IMR-90 (cell line): Measurements from ENCODE around the gene CREB5. TPM values are rescaled to one million over a fixed set of nuclear protein-coding genes. Genes with fewer than 3 reads are reported as not detected.

Experiments used
- ATAC-seq: fragments of 200-7000 bp; cut with Tn5 transposase; 2 replicates; pipeline ENCODE4 v1.9.1; 2020; ENCODE audit warnings: low read depth, mild to moderate bottlenecking, moderate library complexity
- BruUV-seq: library from RNA; stranded (reverse); fragments of 400-500 nt; replicated peaks from 2 replicates; lab custom pipeline; 2021; lab: Mats Ljungman, UMichigan
- CTCF ChIA-PET: fragments of 300-600 bp; formaldehyde crosslinking; extraction: SDS; loops from one replicate; lab custom pipeline; 2021; ENCODE audit warnings: antibody characterized with exemption; lab: Yijun Ruan, JAX
- POLR2A ChIA-PET: fragments of 300-600 bp; sonication (Branson Sonifier 250); formaldehyde crosslinking; loops from one replicate; lab custom pipeline; 2022; ENCODE audit warnings: antibody characterized with exemption; ENCODE audit not compliant: unreplicated experiment; lab: Charles Lee
- DNase-seq: peaks from one replicate; pipeline ENCODE4 v3.0.0; 2013
- H2AFZ ChIP-seq: replicated peaks from 2 replicates; pipeline ENCODE3; 2013; ENCODE audit warnings: low read length, mild to moderate bottlenecking; ENCODE audit not compliant: poor library complexity
- H2AK5ac ChIP-seq: 2 replicates; pipeline ENCODE4 v1.6.1; 2013; ENCODE audit warnings: low read depth, low read length, inconsistent platforms
- H2AK9ac ChIP-seq: replicated peaks from 2 replicates; pipeline ENCODE3; 2013; ENCODE audit warnings: mild to moderate bottlenecking, low read depth, low read length, moderate library complexity; ENCODE audit not compliant: poor library complexity
- H2BK120ac ChIP-seq: 2 replicates; pipeline ENCODE4 v1.6.1; 2013; ENCODE audit warnings: low read depth, low read length, inconsistent platforms
- H2BK15ac ChIP-seq: 3 replicates; pipeline ENCODE4 v1.6.1; 2013; ENCODE audit warnings: low read depth, low read length, inconsistent platforms
- H2BK20ac ChIP-seq: 2 replicates; pipeline ENCODE4 v1.6.1; 2013; ENCODE audit warnings: low read depth, mild to moderate bottlenecking, inconsistent platforms, low read length, moderate library complexity
- H2BK5ac ChIP-seq: 2 replicates; pipeline ENCODE4 v1.6.1; 2013; ENCODE audit warnings: mild to moderate bottlenecking, low read depth, low read length, inconsistent platforms; ENCODE audit not compliant: poor library complexity, severe bottlenecking
- H3K14ac ChIP-seq: replicated peaks from 2 replicates; pipeline ENCODE4 v1.6.1; 2013; ENCODE audit warnings: low read depth, low read length, inconsistent platforms
- H3K18ac ChIP-seq: 2 replicates; pipeline ENCODE4 v1.6.1; 2013; ENCODE audit warnings: low read depth, low read length, control low read depth
- H3K23ac ChIP-seq: 2 replicates; pipeline ENCODE4 v1.6.1; 2013; ENCODE audit warnings: low read depth, low read length, inconsistent platforms
- H3K27ac ChIP-seq: 2 replicates; pipeline ENCODE4 v1.5.1; 2013; ENCODE audit warnings: mild to moderate bottlenecking, control low read depth, low read length; ENCODE audit not compliant: insufficient read depth
- H3K27me3 ChIP-seq: 2 replicates; pipeline ENCODE4 v1.6.1; 2013; ENCODE audit warnings: low read length; ENCODE audit not compliant: control insufficient read depth, insufficient read depth
- H3K36me3 ChIP-seq: 2 replicates; pipeline ENCODE4 v1.6.1; 2013; ENCODE audit warnings: low read length, mixed read lengths; ENCODE audit not compliant: control insufficient read depth, insufficient read depth
- H3K4ac ChIP-seq: 2 replicates; pipeline ENCODE4 v1.6.1; 2013; ENCODE audit warnings: low read depth, low read length, inconsistent platforms
- H3K4me1 ChIP-seq: 2 replicates; pipeline ENCODE4 v1.6.1; 2013; ENCODE audit warnings: low read length, mixed read lengths; ENCODE audit not compliant: control insufficient read depth, insufficient read depth
- H3K4me2 ChIP-seq: 2 replicates; pipeline ENCODE4 v1.6.1; 2013; ENCODE audit warnings: low read depth, mild to moderate bottlenecking, control low read depth, low read length, moderate library complexity
- H3K4me3 ChIP-seq: 2 replicates; pipeline ENCODE4 v1.5.1; 2013; ENCODE audit warnings: low read depth, mild to moderate bottlenecking, control low read depth, low read length, moderate library complexity; ENCODE audit not compliant: insufficient read depth
- H3K56ac ChIP-seq: 2 replicates; pipeline ENCODE4 v1.6.1; 2013; ENCODE audit warnings: low read length, inconsistent platforms; ENCODE audit not compliant: insufficient read depth; ENCODE audit errors: extremely low read depth
- H3K79me1 ChIP-seq, 2 experiments: 2 replicates each; pipeline ENCODE4 v1.6.1; 2013; ENCODE audit warnings: low read length in 2 of 2, inconsistent platforms in 1 of 2, low read depth in 1 of 2
- H3K9ac ChIP-seq: 2 replicates; pipeline ENCODE4 v1.6.1; 2013; ENCODE audit warnings: low read depth, low read length, control low read depth
- H3K9me1 ChIP-seq: 2 replicates; pipeline ENCODE4 v1.6.1; 2013; ENCODE audit warnings: low read length, inconsistent platforms; ENCODE audit not compliant: insufficient read depth
- H3K9me3 ChIP-seq: 2 replicates; pipeline ENCODE4 v1.6.1; 2013; ENCODE audit warnings: low read length; ENCODE audit not compliant: control insufficient read depth, insufficient read depth
- H4K20me1 ChIP-seq: 2 replicates; pipeline ENCODE4 v1.6.1; 2013; ENCODE audit warnings: low read length, inconsistent platforms; ENCODE audit not compliant: insufficient read depth
- H4K5ac ChIP-seq: 2 replicates; pipeline ENCODE4 v1.6.1; 2013; ENCODE audit warnings: mild to moderate bottlenecking, low read depth, low read length, control low read depth
- H4K8ac ChIP-seq, 2 experiments: 2 replicates each; pipeline ENCODE4 v1.6.1; 2013; ENCODE audit warnings: low read depth in 2 of 2, low read length in 2 of 2, control low read depth in 1 of 2, inconsistent platforms in 1 of 2
- H4K91ac ChIP-seq: 2 replicates; pipeline ENCODE4 v1.6.1; 2013; ENCODE audit warnings: low read depth, low read length, inconsistent platforms; ENCODE audit not compliant: insufficient read depth
- BHLHE40 ChIP-seq: fragments of 150-350 bp; IDR thresholded peaks from 2 replicates; pipeline ENCODE4 v1.6.1; 2016; ENCODE audit warnings: mild to moderate bottlenecking, low read depth, low read length
- CEBPB ChIP-seq: IDR thresholded peaks from 2 replicates; pipeline ENCODE4 v1.6.1; 2012; ENCODE audit warnings: low read depth, low read length, improper control_type of control experiment
- CTCF ChIP-seq: conservative IDR thresholded peaks from 2 replicates; pipeline ENCODE4 v1.5.1; 2012; ENCODE audit warnings: mild to moderate bottlenecking, low read depth, low read length, improper control_type of control experiment
- ELK1 ChIP-seq: fragments of 150-350 bp; IDR thresholded peaks from 2 replicates; pipeline ENCODE4 v1.6.1; 2016; ENCODE audit warnings: low read depth, mild to moderate bottlenecking, low read length, moderate library complexity, borderline replicate concordance
- MAFK ChIP-seq: IDR thresholded peaks from 2 replicates; pipeline ENCODE4 v1.6.1; 2012; ENCODE audit warnings: low read depth, low read length, improper control_type of control experiment
- MAZ ChIP-seq: IDR thresholded peaks from 2 replicates; pipeline ENCODE4 v1.6.1; 2012; ENCODE audit warnings: low read depth, mild to moderate bottlenecking, low read length, improper control_type of control experiment, moderate library complexity, borderline replicate concordance
- NFE2L2 ChIP-seq: fragments of 150-350 bp; IDR thresholded peaks from 2 replicates; pipeline ENCODE4 v1.6.1; 2016; ENCODE audit warnings: low read depth, mild to moderate bottlenecking, low read length
- POLR2A ChIP-seq: IDR thresholded peaks from 2 replicates; pipeline ENCODE4 v1.6.1; 2012; ENCODE audit warnings: mild to moderate bottlenecking, low read depth, low read length
- RAD21 ChIP-seq: IDR thresholded peaks from 2 replicates; pipeline ENCODE4 v1.6.1; 2012; ENCODE audit warnings: low read length, improper control_type of control experiment
- RCOR1 ChIP-seq: IDR thresholded peaks from 2 replicates; pipeline ENCODE4 v1.6.1; 2012; ENCODE audit warnings: mild to moderate bottlenecking, low read length, improper control_type of control experiment; ENCODE audit not compliant: insufficient replicate concordance
- SMC3 ChIP-seq: fragments of 150-350 bp; IDR thresholded peaks from 2 replicates; pipeline ENCODE4 v1.6.1; 2016; ENCODE audit warnings: low read depth, mild to moderate bottlenecking, antibody characterized with exemption, low read length, moderate library complexity
- USF2 ChIP-seq: fragments of 150-350 bp; IDR thresholded peaks from 2 replicates; pipeline ENCODE4 v1.6.1; 2017; ENCODE audit warnings: mild to moderate bottlenecking, antibody characterized with exemption, low read length, low read depth
- WGBS, 2 experiments: methylation state at CpG; one replicate each; pipeline versions ENCODE4 v1.1.5 to v1.1.7; 2013; ENCODE audit warnings: missing lambda C conversion rate in 2 of 2; ENCODE audit not compliant: insufficient read length in 1 of 2; ENCODE audit errors: extremely low coverage in 2 of 2; 5-methylcytosine and 5-hydroxymethylcytosine counted together
- dilution Hi-C: fragments of 300-500 bp; cut with HindIII; formaldehyde crosslinking; loops from one replicate; pipeline ENCODE4 v1.14.3; 2018; ENCODE audit warnings: low sequenced_read_pairs; ENCODE audit not compliant: unreplicated experiment
- in situ Hi-C: fragments of 300-500 bp; cut with MboI; formaldehyde crosslinking; loops from 3 replicates; pipeline ENCODE4 v1.14.3; 2019; ENCODE audit warnings: low sequenced_read_pairs, inconsistent platforms, mixed read lengths
- intact Hi-C: fragments of 100-400 bp; cut with micrococcal nuclease; formaldehyde crosslinking; loops from 2 replicates; pipeline ENCODE4 v1.10.0; 2022
- polyA plus RNA-seq, 3 experiments: library from polyadenylated mRNA; depleted of rRNA; stranded (reverse); fragments of >200 nt; gene quantifications; 2 replicates each; pipeline ENCODE4 v1.2.3, GENCODE V29; 2012; ENCODE audit warnings: low replicate concordance in 1 of 3
- total RNA-seq: library from RNA; depleted of rRNA; stranded (reverse); fragments of >200 nt; gene quantifications from 2 replicates; pipeline ENCODE4 v1.2.3, GENCODE V29; 2012

Gene CREB5
- total and polyA plus RNA-seq, 2 of the 4 experiments (the other 2 are of a cell fraction), result 7.3 to 13.1 TPM

- no peaks in the 10 kb centered on the region for H3K79me1 ChIP-seq
- no peak overlapping the region for H3K4me2 ChIP-seq
- ATAC-seq (peak; percentile 44; the same call in 1 of the 2 replicates), DNase-seq (peak; percentile 46)
- peaks cover 5% of the 10 kb centered on the region; the same call in 1 of the 2 replicates for H3K27me3 ChIP-seq
- H3K9me3 ChIP-seq, result no peaks in the 10 kb centered on the region
- no peak overlapping the region for H3K4me3 ChIP-seq
- WGBS, 2 experiments, result no CpG with 5 or more reads among the region's 3 CpGs
- H4K5ac ChIP-seq, result no peak overlapping the region
- ChIA-PET POLR2A (no interaction called here), CTCF (no interaction called here)
- no peaks in the 10 kb centered on the region; the same call in 1 of the 2 replicates for H3K9me1 ChIP-seq
- dilution Hi-C loops (no loop called here), intact Hi-C loops (loop anchor here (10.0 kb wide), 1 partner anchor 1023 kb away; no protein-coding TSS in a partner anchor), in situ Hi-C loops (loop anchor here (25.0 kb wide), 1 partner anchor 731 kb away; no protein-coding TSS in a partner anchor)
- H2AK9ac ChIP-seq, result no peak overlapping the region
- no peak overlapping the region for H3K9ac ChIP-seq
- H4K20me1 ChIP-seq, result no peaks in the 10 kb centered on the region
- no TSS peak for BruUV-seq
- H2AK5ac ChIP-seq, result no peak overlapping the region
- no peak overlapping the region for H2BK120ac ChIP-seq
- no peak overlapping the region; the same call in 1 of the 2 replicates for H3K18ac ChIP-seq
- no peak overlapping the region for H2AFZ ChIP-seq
- no peak overlapping the region for H2BK5ac ChIP-seq
- no peaks in the 10 kb centered on the region for H3K36me3 ChIP-seq
- no peak overlapping the region for H3K27ac ChIP-seq
- TF ChIP-seq ELK1 (no peak), CTCF (no peak), SMC3 (no peak), CEBPB (no peak), BHLHE40 (no peak), POLR2A (no peak), MAFK (no peak), NFE2L2 (no peak), RCOR1 (no peak), MAZ (no peak), RAD21 (no peak), USF2 (no peak)
- peaks cover 4% of the 10 kb centered on the region; the same call in 1 of the 2 replicates for H3K4me1 ChIP-seq
- no peak overlapping the region for H3K23ac ChIP-seq
- no peak overlapping the region for H4K8ac ChIP-seq
- no peak overlapping the region for H2BK15ac ChIP-seq
- no peak overlapping the region for H2BK20ac ChIP-seq
- H3K56ac ChIP-seq, result no peak overlapping the region
- no peak overlapping the region for H4K91ac ChIP-seq
- no peak overlapping the region for H3K14ac ChIP-seq
- H3K4ac ChIP-seq, result no peak overlapping the region
Measured at GRCh38 chr7:28381466-28381865, 30.9 kb upstream of the CREB5 start.
